Common myeloid progenitor, CD34-positive (primary cell): Measurements from ENCODE around the gene FKBP14.

Source experiments
- CTCF ChIA-PET: fragments of 350-600 bp; sonication (Branson Sonifier 250); formaldehyde crosslinking; loops from one replicate; lab custom pipeline; 2021; ENCODE audit warnings: antibody characterized with exemption; lab: Charles Lee
- POLR2A ChIA-PET: fragments of 350-600 bp; sonication (Branson Sonifier 250); formaldehyde crosslinking; loops from one replicate; lab custom pipeline; 2021; ENCODE audit warnings: antibody characterized with exemption; lab: Charles Lee
- DNase-seq, 3 donors: peaks; one replicate each; pipeline versions ENCODE4 v3.0.0 to v3.0.0-alpha.2; 2013
- H3K27ac ChIP-seq, 2 experiments: 1 replicate in 1 of 2; 2 replicates in 1 of 2; pipeline ENCODE4 v1.7.0; 2013; ENCODE audit warnings: inconsistent platforms in 2 of 2, low read length in 2 of 2, mild to moderate bottlenecking in 2 of 2, low read depth in 1 of 2, moderate library complexity in 1 of 2; ENCODE audit not compliant: severe bottlenecking in 2 of 2, insufficient read depth in 1 of 2, poor library complexity in 1 of 2
- H3K27me3 ChIP-seq, 5 experiments: replicated peaks in 2 of 5; 1 replicate in 3 of 5; 2 replicates in 2 of 5; pipeline versions ENCODE4 v1.6.1 to v1.7.0; 2013; ENCODE audit warnings: low read length in 4 of 5, mild to moderate bottlenecking in 2 of 5, moderate library complexity in 2 of 5, inconsistent platforms in 1 of 5; ENCODE audit not compliant: insufficient read depth in 5 of 5, control insufficient read depth in 4 of 5
- H3K36me3 ChIP-seq, 4 experiments: 1 replicate in 2 of 4; 2 replicates in 2 of 4; pipeline versions ENCODE4 v1.6.1 to v1.7.0; 2013; ENCODE audit warnings: low read length in 3 of 4, control low read depth in 1 of 4, mild to moderate bottlenecking in 1 of 4; ENCODE audit not compliant: control insufficient read depth in 4 of 4, insufficient read depth in 4 of 4
- H3K4me1 ChIP-seq, 4 experiments: 1 replicate in 3 of 4; 2 replicates in 1 of 4; pipeline versions ENCODE4 v1.6.1 to v1.7.1; 2013; ENCODE audit warnings: low read length in 3 of 4, mild to moderate bottlenecking in 3 of 4, control low read depth in 1 of 4, inconsistent platforms in 1 of 4, moderate library complexity in 1 of 4; ENCODE audit not compliant: control insufficient read depth in 4 of 4, insufficient read depth in 4 of 4; ENCODE audit errors: control extremely low read depth in 1 of 4
- H3K4me3 ChIP-seq, 7 experiments: 1 replicate in 4 of 7; 2 replicates in 3 of 7; pipeline versions ENCODE4 v1.5.1 to v1.7.0; 2013; ENCODE audit warnings: mild to moderate bottlenecking in 7 of 7, low read length in 6 of 7, moderate library complexity in 6 of 7, inconsistent platforms in 2 of 7, low read depth in 2 of 7, control low read depth in 1 of 7; ENCODE audit not compliant: insufficient read depth in 4 of 7, control insufficient read depth in 1 of 7; ENCODE audit errors: extremely low read depth in 1 of 7
- H3K9me3 ChIP-seq, 5 experiments: 1 replicate in 4 of 5; 2 replicates in 1 of 5; pipeline versions ENCODE4 v1.6.1 to v1.7.1; 2013; ENCODE audit warnings: low read length in 4 of 5, mild to moderate bottlenecking in 2 of 5, inconsistent platforms in 1 of 5, low read depth in 1 of 5, moderate library complexity in 1 of 5; ENCODE audit not compliant: control insufficient read depth in 4 of 5, insufficient read depth in 2 of 5; ENCODE audit errors: control extremely low read depth in 1 of 5
- WGBS: methylation state at CpG from one replicate; pipeline ENCODE4 v1.1.5; 2013; ENCODE audit not compliant: insufficient coverage; 5-methylcytosine and 5-hydroxymethylcytosine counted together

FKBP14 gene

DNA sequence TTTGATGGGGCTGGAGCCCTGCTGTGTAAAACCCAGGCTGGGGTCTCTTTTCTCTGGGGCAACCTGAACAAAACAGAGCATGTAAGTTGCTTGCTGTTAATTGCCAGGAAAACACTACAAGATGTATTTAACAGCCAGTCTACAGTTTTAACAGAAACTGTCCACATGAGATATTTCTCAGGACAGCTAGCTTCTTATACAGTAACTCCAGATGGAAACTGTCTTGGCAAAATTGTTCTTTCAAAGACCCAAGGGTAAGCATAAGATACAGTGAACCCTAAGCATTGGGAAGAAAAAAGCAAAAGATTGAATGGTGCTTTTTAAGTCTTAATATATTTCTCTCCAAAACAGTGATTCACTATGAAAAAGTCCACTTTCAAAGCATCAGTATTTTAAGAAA, 8.1 kb downstream of the FKBP14 start:
- ChIA-PET CTCF (no interaction called here), POLR2A (no interaction called here)
- peaks cover 0 to 2% (median 0%) of the 10 kb centered on the region in 4 experiments for H3K4me1 ChIP-seq
- no peak overlapping the region for H3K27ac ChIP-seq
- no peak overlapping the region for H3K4me3 ChIP-seq
- H3K9me3 ChIP-seq: no peaks in the 10 kb centered on the region
- H3K36me3 ChIP-seq: peaks cover 3 to 18% (median 10%) of the 10 kb centered on the region in 4 experiments
- no peak for DNase-seq
- H3K27me3 ChIP-seq: no peaks in the 10 kb centered on the region

DNA sequence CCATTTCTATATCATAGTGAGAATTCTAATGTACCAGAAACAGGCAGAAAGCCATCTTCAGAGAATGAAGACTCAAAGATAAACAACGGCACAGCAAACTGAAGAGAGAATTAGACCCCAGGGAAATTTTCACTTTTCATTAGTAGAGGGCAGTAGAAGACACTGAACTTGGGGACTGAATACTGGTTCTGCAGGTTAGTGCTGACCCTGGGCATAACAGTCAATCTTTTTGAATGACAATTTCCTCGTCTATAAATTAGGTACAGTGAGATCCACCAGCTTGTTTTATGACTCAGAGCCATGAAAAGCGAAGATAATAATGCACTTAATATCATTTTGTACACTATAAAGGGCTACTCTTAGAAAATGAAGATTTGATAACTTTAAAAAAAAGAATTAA, 13.7 kb downstream of the FKBP14 start:
- no peak overlapping the region for H3K27ac ChIP-seq
- H3K27me3 ChIP-seq: no peaks in the 10 kb centered on the region
- CTCF ChIA-PET: interaction anchor here (0.6 to 2.8 kb wide), 4 partner anchors 10 to 93 kb away, joined by 3 to 7 read pairs (median 4); no protein-coding TSS in a partner anchor
- H3K36me3 ChIP-seq: peaks cover 0 to 20% (median 6%) of the 10 kb centered on the region in 4 experiments
- no peaks in the 10 kb centered on the region for H3K4me1 ChIP-seq
- H3K4me3 ChIP-seq: no peak overlapping the region
- 88% methylated on average over 1 of the region's 3 CpGs for WGBS
- no peak for DNase-seq
- POLR2A ChIA-PET: no interaction called here
- H3K9me3 ChIP-seq: no peaks in the 10 kb centered on the region

DNA sequence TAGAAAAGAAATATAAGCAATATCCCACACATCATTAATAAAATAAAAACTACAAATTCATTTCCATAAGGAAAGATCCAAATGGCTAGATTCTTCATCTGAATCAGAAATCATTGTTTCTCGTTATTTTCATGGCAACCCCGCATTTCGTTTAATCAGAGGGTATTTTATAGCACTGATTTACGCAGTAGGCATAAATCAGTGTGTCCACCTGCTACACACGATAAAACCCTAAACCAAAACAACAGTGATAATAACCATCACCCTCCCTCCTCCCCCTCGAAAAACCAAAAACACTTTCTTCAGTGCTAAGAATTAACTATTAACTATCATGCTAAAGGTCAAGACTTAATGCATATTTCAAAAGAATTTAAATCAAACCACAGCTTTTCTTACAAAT, 16.5 kb downstream of the FKBP14 start:
- POLR2A ChIA-PET: interaction anchor here (0.7 kb wide), 1 partner anchor 60 kb away, joined by 3 read pairs; no protein-coding TSS in a partner anchor

DNA sequence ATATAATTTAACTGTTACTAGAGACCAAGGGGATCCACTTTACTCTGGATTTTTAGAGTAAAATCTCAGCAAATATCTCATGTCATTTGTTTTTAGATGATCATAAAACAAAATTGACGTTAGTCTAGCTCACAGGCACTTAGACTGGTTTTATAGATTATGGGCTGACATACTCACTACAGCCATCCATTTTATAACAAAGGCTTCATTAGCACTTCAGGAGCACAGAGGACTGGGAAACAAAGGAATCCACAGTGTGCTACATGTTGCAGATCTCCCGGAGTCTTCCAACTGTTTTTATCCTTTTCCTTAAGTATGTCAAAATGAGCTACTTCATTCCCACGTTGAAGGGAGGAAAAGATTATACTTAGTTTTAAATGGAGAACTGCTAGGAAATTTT, 21.0 kb downstream of the FKBP14 start:
- DNase-seq: no peak
- H3K27ac ChIP-seq: no peak overlapping the region
- POLR2A ChIA-PET: no interaction called here
- H3K4me1 ChIP-seq: no peaks in the 10 kb centered on the region
- no peak overlapping the region for H3K4me3 ChIP-seq
- H3K36me3 ChIP-seq: no peaks in the 10 kb centered on the region
- WGBS: 100% methylated on average over 2 of the region's 3 CpGs
- H3K27me3 ChIP-seq: no peaks in the 10 kb centered on the region
- no peaks in the 10 kb centered on the region for H3K9me3 ChIP-seq
- CTCF ChIA-PET: interaction anchor here (0.9 to 1.1 kb wide), 2 partner anchors 18 to 56 kb away, joined by 3 read pairs; no protein-coding TSS in a partner anchor

More for the DNA sequence above, 16.5 kb downstream of the FKBP14 start:
- H3K4me1 ChIP-seq: no peaks in the 10 kb centered on the region
- peaks cover 0 to 9% (median 5%) of the 10 kb centered on the region in 4 experiments for H3K36me3 ChIP-seq
- CTCF ChIA-PET: no interaction called here
- H3K27ac ChIP-seq: no peak overlapping the region
- H3K9me3 ChIP-seq: no peaks in the 10 kb centered on the region
- 94% methylated on average over 5 of the region's 6 CpGs for WGBS
- no peak overlapping the region for H3K4me3 ChIP-seq
- H3K27me3 ChIP-seq: no peaks in the 10 kb centered on the region
- no peak for DNase-seq

DNA sequence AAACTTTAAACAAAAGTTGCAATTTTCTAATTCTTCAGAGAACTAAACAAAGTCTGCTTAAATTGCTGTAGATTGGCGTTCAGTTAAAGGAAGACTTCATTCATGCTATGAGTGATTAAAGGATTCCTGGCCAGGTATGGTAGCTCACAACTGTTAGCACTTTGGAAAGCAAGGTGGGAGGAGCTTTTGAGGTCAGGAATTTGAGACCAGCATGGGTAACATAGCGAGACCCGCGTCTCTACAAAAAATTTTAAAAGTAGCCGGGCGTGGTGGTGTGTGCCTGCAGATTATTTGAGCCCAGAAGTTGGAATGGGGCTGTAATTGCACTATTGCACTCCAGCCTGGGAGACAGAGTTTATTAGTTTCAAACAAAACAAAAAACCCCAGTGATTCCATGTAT, 23.4 kb downstream of the FKBP14 start:
- no peaks in the 10 kb centered on the region for H3K9me3 ChIP-seq
- H3K4me3 ChIP-seq: no peak overlapping the region
- ChIA-PET CTCF (interaction anchor here (1.5 kb wide), 1 partner anchor 10 kb away, joined by 7 read pairs; no protein-coding TSS in a partner anchor), POLR2A (no interaction called here)
- H3K27me3 ChIP-seq: no peaks in the 10 kb centered on the region
- 94% methylated on average over 6 of the region's 6 CpGs for WGBS
- no peak for DNase-seq
- no peak overlapping the region for H3K27ac ChIP-seq
- no peaks in the 10 kb centered on the region for H3K4me1 ChIP-seq
- H3K36me3 ChIP-seq: no peaks in the 10 kb centered on the region

DNA sequence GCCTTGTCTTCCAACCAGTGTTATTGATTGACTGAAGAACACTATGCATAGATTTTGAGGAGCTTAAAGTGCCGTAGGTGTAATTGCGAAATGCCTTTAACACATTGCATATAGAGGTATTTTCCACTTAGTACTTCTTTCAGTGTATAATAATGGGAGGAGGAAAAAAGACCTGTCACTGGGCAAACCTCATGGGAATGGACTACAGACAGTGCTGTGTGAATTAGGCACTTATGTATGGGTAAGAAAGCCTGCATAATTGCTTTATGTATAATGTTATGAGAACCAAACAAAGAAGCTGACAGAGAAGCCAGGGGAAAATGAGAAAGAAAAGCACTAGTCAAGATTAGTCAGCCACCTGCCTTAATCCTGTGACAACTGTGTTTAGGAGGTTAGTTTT, 24.5 kb downstream of the FKBP14 start:
- Histone ChIP-seq H3K4me1 (no peaks in the 10 kb centered on the region), H3K4me3 (no peak overlapping the region), H3K27ac (no peak overlapping the region), H3K36me3 (no peaks in the 10 kb centered on the region), H3K9me3 (no peaks in the 10 kb centered on the region), H3K27me3 (no peaks in the 10 kb centered on the region)
- ChIA-PET CTCF (interaction anchor here (1.5 kb wide), 1 partner anchor 11 kb away, joined by 7 read pairs; no protein-coding TSS in a partner anchor), POLR2A (no interaction called here)
- WGBS: no CpG with 5 or more reads among the region's 2 CpGs
- no peak for DNase-seq

DNA sequence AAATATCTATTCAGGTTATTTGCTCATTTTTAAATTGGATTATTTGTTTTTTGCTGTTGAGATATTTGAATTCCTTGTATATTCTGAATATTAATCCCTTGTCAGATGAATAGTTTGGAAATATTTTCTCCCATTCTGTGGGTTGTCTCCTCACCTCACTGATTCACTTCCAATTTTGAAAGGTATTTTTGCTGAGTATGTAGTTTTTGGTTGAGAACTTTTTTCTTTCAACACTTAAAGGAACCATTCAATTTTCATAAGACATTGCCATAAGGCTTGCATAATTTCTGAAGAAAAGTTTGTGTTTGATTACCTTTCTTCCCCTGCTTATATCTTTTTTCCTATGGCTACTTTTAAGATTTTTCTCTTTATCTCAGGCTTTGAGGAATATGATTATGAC, 28.0 kb downstream of the FKBP14 start:
- Histone ChIP-seq H3K4me1 (no peaks in the 10 kb centered on the region), H3K27me3 (no peaks in the 10 kb centered on the region), H3K9me3 (peaks cover 0 to 15% (median 5%) of the 10 kb centered on the region in 5 experiments), H3K36me3 (no peaks in the 10 kb centered on the region), H3K4me3 (no peak overlapping the region), H3K27ac (no peak overlapping the region)
- DNase-seq: no peak
- POLR2A ChIA-PET: no interaction called here
- CTCF ChIA-PET: no interaction called here
